GM12878 (cell line): Measurements from ENCODE around the gene CAMK2D. TPM values are rescaled to one million over a fixed set of nuclear protein-coding genes. Genes with fewer than 3 reads are reported as not detected.

Source experiments
- ATAC-seq: fragments of 200-7000 bp; cut with Tn5 transposase; 3 replicates; pipeline ENCODE4 v1.9.1; 2020; ENCODE audit warnings: mild to moderate bottlenecking, moderate library complexity
- BruUV-seq: library from RNA; stranded (reverse); fragments of 400-500 nt; replicated peaks from 2 replicates; lab custom pipeline; 2021; lab: Mats Ljungman, UMichigan
- CTCF ChIA-PET: fragments of 300-600 bp; sonication (Branson Sonifier 250); formaldehyde crosslinking; extraction: SDS; loops from one replicate; lab custom pipeline; 2021; ENCODE audit warnings: inconsistent platforms; lab: Yijun Ruan, JAX
- POLR2A ChIA-PET: fragments of 350-600 bp; formaldehyde crosslinking; extraction: SDS; loops from one replicate; lab custom pipeline; 2021; ENCODE audit warnings: inconsistent platforms; lab: Charles Lee
- RAD21 ChIA-PET: fragments of 300-600 bp; sonication (Branson Sonifier 250); formaldehyde crosslinking; loops from one replicate; lab custom pipeline; 2023; ENCODE audit warnings: antibody characterized with exemption; ENCODE audit not compliant: unreplicated experiment; lab: Charles Lee
- SMC1A ChIA-PET: fragments of 300-600 bp; sonication (Branson Sonifier 250); formaldehyde crosslinking; loops from one replicate; lab custom pipeline; 2023; ENCODE audit not compliant: unreplicated experiment, uncharacterized antibody; lab: Charles Lee
- DNase-seq: peaks from one replicate; pipeline ENCODE4 v3.0.0-alpha.2; 2011; ENCODE audit warnings: low read depth, low spot score
- FAIRE-seq: peaks from 3 replicates; lab custom pipeline; 2011; peaks lifted over from hg19 to GRCh38; lab: Jason Lieb, UNC
- H2AFZ ChIP-seq: 2 replicates; pipeline ENCODE4 v1.6.0; 2011; ENCODE audit warnings: low read depth, low read length, control low read depth; ENCODE audit not compliant: control insufficient read depth
- H3K27ac ChIP-seq: 2 replicates; pipeline ENCODE4 v1.5.1; 2011; ENCODE audit warnings: control low read depth; ENCODE audit not compliant: control insufficient read depth, insufficient read depth
- H3K27me3 ChIP-seq, 2 experiments: replicated peaks in 1 of 2; 2 replicates each; pipeline versions ENCODE4 v1.6.0 to v1.6.1; 2011; ENCODE audit warnings: low read length in 1 of 2; ENCODE audit not compliant: control insufficient read depth in 2 of 2, insufficient read depth in 2 of 2
- H3K36me3 ChIP-seq, 2 experiments: 2 replicates each; pipeline ENCODE4 v1.5.1; 2011; ENCODE audit warnings: low read length in 1 of 2; ENCODE audit not compliant: control insufficient read depth in 2 of 2, insufficient read depth in 2 of 2
- H3K4me1 ChIP-seq: 2 replicates; pipeline ENCODE4 v1.6.1; 2011; ENCODE audit warnings: mild to moderate bottlenecking, low read length, moderate library complexity, mixed read lengths; ENCODE audit not compliant: control insufficient read depth, insufficient read depth
- H3K4me2 ChIP-seq: 2 replicates; pipeline ENCODE4 v1.6.0; 2011; ENCODE audit warnings: control low read depth; ENCODE audit not compliant: control insufficient read depth, insufficient read depth
- H3K4me3 ChIP-seq: fragments of 200-600 bp; sonication (generic); 2 replicates; pipeline ENCODE4 v1.5.1; 2016
- H3K79me2 ChIP-seq: 2 replicates; pipeline ENCODE4 v1.6.0; 2011; ENCODE audit warnings: low read length; ENCODE audit not compliant: control insufficient read depth, insufficient read depth
- H3K9ac ChIP-seq: 2 replicates; pipeline ENCODE4 v1.8.0; 2011; ENCODE audit warnings: low read length, control low read depth, mixed read lengths; ENCODE audit not compliant: control insufficient read depth, insufficient read depth
- H3K9me3 ChIP-seq: replicated peaks from 3 replicates; pipeline ENCODE4 v1.5.1; 2011; ENCODE audit warnings: mild to moderate bottlenecking, low read length; ENCODE audit not compliant: control insufficient read depth, insufficient read depth
- H4K20me1 ChIP-seq: 2 replicates; pipeline ENCODE4 v1.6.0; 2011; ENCODE audit not compliant: control insufficient read depth, insufficient read depth
- BHLHE40 ChIP-seq, 2 experiments: fragments of 450-650 bp in 1 of 2; IDR thresholded peaks; 2 replicates each; pipeline ENCODE4 v1.6.1; 2011 to 2017; ENCODE audit warnings: low read depth in 2 of 2, borderline replicate concordance in 1 of 2, improper control_type of control experiment in 1 of 2, low read length in 1 of 2, mild to moderate bottlenecking in 1 of 2
- MTA3 ChIP-seq: IDR thresholded peaks from 2 replicates; pipeline ENCODE4 v1.6.1; 2012; ENCODE audit warnings: low read length, inconsistent platforms, borderline replicate concordance
- NR2F1 ChIP-seq: fragments of 450-650 bp; conservative IDR thresholded peaks from 2 replicates; pipeline ENCODE4 v1.6.1; 2017; ENCODE audit warnings: mild to moderate bottlenecking
- PKNOX1 ChIP-seq: fragments of 450-650 bp; IDR thresholded peaks from 2 replicates; pipeline ENCODE4 v1.6.1; 2016; ENCODE audit warnings: mild to moderate bottlenecking
- RELB ChIP-seq: fragments of 450-650 bp; IDR thresholded peaks from 2 replicates; pipeline ENCODE4 v1.6.1; 2017; ENCODE audit warnings: low read depth, mild to moderate bottlenecking, moderate library complexity
- STAT3 ChIP-seq: IDR thresholded peaks from 2 replicates; pipeline ENCODE4 v1.6.1; 2011; ENCODE audit warnings: low read depth, low read length, improper control_type of control experiment
- TCF3 ChIP-seq: IDR thresholded peaks from 2 replicates; pipeline ENCODE4 v1.6.1; 2012; ENCODE audit warnings: low read depth, mild to moderate bottlenecking, low read length, borderline replicate concordance; ENCODE audit not compliant: insufficient read depth
- WGBS: methylation state at CpG from one replicate; pipeline ENCODE4 v1.1.6; 2016; ENCODE audit warnings: low lambda C conversion rate; ENCODE audit not compliant: insufficient replicate concordance, insufficient coverage; ENCODE audit errors: missing lambda C conversion rate; 5-methylcytosine and 5-hydroxymethylcytosine counted together
- in situ Hi-C: fragments of 300-500 bp; cut with MboI; formaldehyde crosslinking; loops from 9 replicates; pipeline ENCODE4 v1.14.3; 2018; ENCODE audit warnings: mixed read lengths
- intact Hi-C: fragments of 100-400 bp; cut with micrococcal nuclease; formaldehyde crosslinking; loops from one replicate; pipeline ENCODE4 v1.14.2; 2022; ENCODE audit not compliant: unreplicated experiment
- polyA plus RNA-seq, 11 experiments: library from polyadenylated mRNA; depleted of rRNA in 4 of 11; unstranded in 6 of 11; stranded (reverse) in 5 of 11; fragments of >200 nt; fragmentation: Nextera tagmentation in 4 of 11; fragmentation: Illumina TruSeq in 1 of 11; extraction: Ambion mirVana in 4 of 11; extraction: Trizol in 1 of 11; gene quantifications; 1 replicate in 1 of 11; 2 replicates in 10 of 11; pipeline versions ENCODE4 v1.2.1 to v1.2.3, GENCODE V29; 2011 to 2016; ENCODE audit warnings: inconsistent platforms in 2 of 11, missing spikeins in 2 of 11, low read depth in 1 of 11
- total RNA-seq, 4 experiments: library from RNA; depleted of rRNA in 3 of 4; stranded (reverse); fragments of >200 nt in 3 of 4; fragmentation: Illumina TruSeq in 1 of 4; extraction: Trizol in 1 of 4; gene quantifications; 2 replicates each; pipeline versions ENCODE4 v1.2.1 to v1.2.3, GENCODE V29; 2013 to 2021

The CAMK2D gene
- total and polyA plus RNA-seq, 10 of the 15 experiments (the other 5 are each of a cell fraction or from before 2014, with no cell fraction given), result 6.9 to 88.5 (median 12.9) TPM

- Histone ChIP-seq H3K27ac (no peak overlapping the region), H3K9me3 (no peaks in the 10 kb centered on the region; the same call in 2 of the 3 replicates), H4K20me1 (no peaks in the 10 kb centered on the region), H3K4me2 (no peak overlapping the region), H3K27me3 (no peaks in the 10 kb centered on the region), H2AFZ (no peak overlapping the region), H3K4me3 (no peak overlapping the region), H3K9ac (no peak overlapping the region), H3K4me1 (no peaks in the 10 kb centered on the region; the same call in none of the 2 replicates), H3K79me2 (no peaks in the 10 kb centered on the region), H3K36me3 (peaks cover 0 to 3% of the 10 kb centered on the region in 2 experiments; a peak in 1 of 4 replicates)
- FAIRE-seq (no peak), ATAC-seq (no peak), DNase-seq (no peak)
- POLR2A ChIA-PET, result interaction anchor here (1.0 kb wide), 1 partner anchor 194 kb away, joined by 3 read pairs; no protein-coding TSS in a partner anchor
- RAD21 ChIA-PET, result no interaction called here
- SMC1A ChIA-PET, result interaction anchor here (1.4 to 2.5 kb wide), 2 partner anchors 12 to 19 kb away, joined by 5 to 10 read pairs; no protein-coding TSS in a partner anchor
- CTCF ChIA-PET, result no interaction called here
- BruUV-seq, result no TSS peak
- no peak for TF ChIP-seq MTA3
- in situ Hi-C loops (no loop called here), intact Hi-C loops (no loop called here)
- 98% methylated on average over 5 of the region's 5 CpGs for WGBS
Observed at GRCh38 chr4:113450295-113451080, 311.1 kb downstream of the CAMK2D start.

GRCh38 chr4:113449410-113449974, 312.0 kb downstream of the CAMK2D start:
- ChIA-PET SMC1A (interaction anchor here (2.5 kb wide), 1 partner anchor 11 kb away, joined by 10 read pairs; no protein-coding TSS in a partner anchor), RAD21 (no interaction called here), POLR2A (interaction anchor here (1.0 kb wide), 1 partner anchor 195 kb away, joined by 3 read pairs; no protein-coding TSS in a partner anchor), CTCF (no interaction called here)
- no peak for FAIRE-seq
- ATAC-seq, result no peak
- no peak overlapping the region for H3K9ac ChIP-seq
- DNase-seq, result no peak
- H3K4me2 ChIP-seq, result no peak overlapping the region
- no peak overlapping the region for H3K4me3 ChIP-seq
- H3K36me3 ChIP-seq, result no peaks in the 10 kb centered on the region; a peak in 1 of 4 replicates
- H3K27me3 ChIP-seq, result no peaks in the 10 kb centered on the region
- H4K20me1 ChIP-seq, result no peaks in the 10 kb centered on the region
- H2AFZ ChIP-seq, result no peak overlapping the region
- H3K4me1 ChIP-seq, result no peaks in the 10 kb centered on the region; the same call in none of the 2 replicates
- no peaks in the 10 kb centered on the region; the same call in 2 of the 3 replicates for H3K9me3 ChIP-seq
- in situ Hi-C loops, result no loop called here
- H3K79me2 ChIP-seq, result no peaks in the 10 kb centered on the region
- intact Hi-C loops, result no loop called here
- H3K27ac ChIP-seq, result no peak overlapping the region
- BruUV-seq, result no TSS peak
- WGBS, result 55% methylated on average over 1 of the region's 1 CpG
- TF ChIP-seq BHLHE40 (IDR thresholded peaks at IDR 0.05; ENCODE audit: borderline replicate concordance in 1 of 2, low read depth in 2 of 2, low read length in 1 of 2), result no peak
- no peak for TF ChIP-seq PKNOX1
- TF ChIP-seq TCF3, result no peak
- TF ChIP-seq NR2F1, result no peak
- TF ChIP-seq STAT3, result no peak
- no peak for TF ChIP-seq RELB
